NCI-H2196 (cell line): ENCODE results near the gene MSH3.
"Not testable (repeated sequence)": the region's sequence is repeated elsewhere in the genome, so short reads cannot be mapped to it uniquely, and the experiment has no call there.

Experiments used
- DNase-seq: peaks from one replicate; lab custom pipeline; 2025; ENCODE audit not compliant: unreplicated experiment; lab: John Stamatoyannopoulos, UW

The MSH3 gene

GRCh38 chr5:80841026-80841797, 186.8 kb downstream of the MSH3 start:
- not testable (repeated sequence) for DNase-seq

GRCh38 chr5:80846422-80846821, 192.0 kb downstream of the MSH3 start:
- not testable (repeated sequence) for DNase-seq

- not testable (repeated sequence) for DNase-seq
Measured at GRCh38 chr5:80850168-80850567, 195.7 kb downstream of the MSH3 start.

- no peak for DNase-seq
Measured at GRCh38 chr5:80852331-80853245, 198.1 kb downstream of the MSH3 start.

GRCh38 chr5:80853413-80853812, 199.0 kb downstream of the MSH3 start:
- no peak for DNase-seq

- no peak for DNase-seq
Measured at GRCh38 chr5:80854583-80854982, 200.1 kb downstream of the MSH3 start.

- DNase-seq, result no peak
Measured at GRCh38 chr5:80860924-80861613, 206.6 kb downstream of the MSH3 start.

- DNase-seq, result no peak
Measured at GRCh38 chr5:80863708-80864107, 209.3 kb downstream of the MSH3 start.

- DNase-seq, result no peak
Measured at GRCh38 chr5:80864109-80864508, 209.7 kb downstream of the MSH3 start.

- no peak for DNase-seq
Measured at GRCh38 chr5:80864706-80865435, 210.4 kb downstream of the MSH3 start.

GRCh38 chr5:80865551-80865950, 211.1 kb downstream of the MSH3 start:
- no peak for DNase-seq

GRCh38 chr5:80866371-80866770, 211.9 kb downstream of the MSH3 start:
- no peak for DNase-seq

- no peak for DNase-seq
Measured at GRCh38 chr5:80867233-80867632, 212.8 kb downstream of the MSH3 start.

GRCh38 chr5:80870442-80870841, 216.0 kb downstream of the MSH3 start:
- DNase-seq, result no peak

GRCh38 chr5:80871541-80871961, 217.1 kb downstream of the MSH3 start:
- DNase-seq, result no peak

GRCh38 chr5:80874162-80874561, 219.7 kb downstream of the MSH3 start:
- no peak for DNase-seq

GRCh38 chr5:80877592-80877991, 223.1 kb downstream of the MSH3 start:
- DNase-seq, result no peak

GRCh38 chr5:80881726-80882125, 227.3 kb downstream of the MSH3 start:
- no peak for DNase-seq

- not testable (repeated sequence) for DNase-seq
Measured at GRCh38 chr5:80883390-80883789, 228.9 kb downstream of the MSH3 start.

- no peak for DNase-seq
Measured at GRCh38 chr5:80884086-80884813, 229.8 kb downstream of the MSH3 start.
